Measurements from ENCODE around the gene SRGAP3.

SRGAP3 gene

DNA sequence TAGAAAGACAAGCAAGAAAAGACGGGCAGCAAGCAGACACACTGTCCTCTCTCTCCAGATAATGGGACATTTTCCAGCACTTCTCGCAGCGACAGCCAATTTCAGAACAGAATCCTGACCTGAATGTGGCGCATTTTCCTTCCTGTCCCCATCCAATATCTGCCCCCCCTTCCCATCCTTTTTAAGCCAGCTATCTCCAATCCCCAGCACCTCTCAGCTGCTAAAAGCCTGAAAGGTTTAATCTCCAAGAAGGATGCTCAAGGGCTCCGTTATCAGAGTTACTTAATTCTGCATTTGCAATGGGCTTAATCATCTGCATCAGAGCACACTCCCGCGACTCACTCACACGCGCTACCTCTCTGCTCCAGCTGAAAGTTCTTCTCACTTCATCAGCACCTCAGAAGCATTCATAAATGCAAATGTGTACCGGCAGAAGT is 50.5 kb downstream of the SRGAP3 start:
- DNase-seq: no peak

GRCh38 chr3:9198261-9198660 is 51.2 kb downstream of the SRGAP3 start:
- no peak for DNase-seq

DNA sequence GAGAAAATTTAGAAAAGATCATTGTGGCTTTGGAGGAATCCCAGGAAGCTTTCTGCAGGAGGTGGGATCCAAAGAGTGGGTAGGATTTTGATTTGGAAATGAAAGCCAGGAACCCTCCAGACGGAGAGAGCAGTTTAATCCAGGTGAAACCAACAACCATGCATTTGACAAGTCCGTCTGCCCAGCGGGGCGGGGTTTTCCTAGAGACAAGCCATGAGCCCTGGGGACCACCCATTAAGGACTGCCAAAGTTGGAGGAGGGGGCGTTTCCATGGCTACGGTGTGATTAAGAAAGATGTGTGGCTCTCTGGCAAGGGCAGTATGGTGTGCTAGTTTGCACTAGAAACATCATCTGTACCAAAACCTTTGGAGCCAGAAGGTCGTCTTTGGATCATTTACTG is 53.4 kb downstream of the SRGAP3 start:
- no peak for DNase-seq

DNA sequence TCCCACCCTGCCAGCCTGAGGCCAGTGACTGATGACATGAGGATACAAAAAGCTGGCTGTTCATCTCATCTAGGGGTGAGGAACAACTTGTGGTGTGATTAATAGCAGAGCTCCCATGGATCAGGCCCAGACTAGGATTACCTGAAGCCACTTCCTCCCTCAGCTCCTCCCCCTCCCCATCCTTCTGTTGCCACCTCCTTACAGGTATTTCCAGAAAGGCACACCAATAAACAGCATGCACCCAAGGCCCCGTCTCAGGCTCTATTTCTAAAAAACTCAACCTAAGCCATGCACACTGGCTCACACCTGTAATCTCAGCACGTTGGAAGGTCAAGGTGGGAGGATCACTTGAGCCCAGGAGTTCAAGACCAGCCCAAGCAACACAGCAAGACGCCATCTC is 54.1 kb downstream of the SRGAP3 start:
- DNase-seq: no peak

DNA sequence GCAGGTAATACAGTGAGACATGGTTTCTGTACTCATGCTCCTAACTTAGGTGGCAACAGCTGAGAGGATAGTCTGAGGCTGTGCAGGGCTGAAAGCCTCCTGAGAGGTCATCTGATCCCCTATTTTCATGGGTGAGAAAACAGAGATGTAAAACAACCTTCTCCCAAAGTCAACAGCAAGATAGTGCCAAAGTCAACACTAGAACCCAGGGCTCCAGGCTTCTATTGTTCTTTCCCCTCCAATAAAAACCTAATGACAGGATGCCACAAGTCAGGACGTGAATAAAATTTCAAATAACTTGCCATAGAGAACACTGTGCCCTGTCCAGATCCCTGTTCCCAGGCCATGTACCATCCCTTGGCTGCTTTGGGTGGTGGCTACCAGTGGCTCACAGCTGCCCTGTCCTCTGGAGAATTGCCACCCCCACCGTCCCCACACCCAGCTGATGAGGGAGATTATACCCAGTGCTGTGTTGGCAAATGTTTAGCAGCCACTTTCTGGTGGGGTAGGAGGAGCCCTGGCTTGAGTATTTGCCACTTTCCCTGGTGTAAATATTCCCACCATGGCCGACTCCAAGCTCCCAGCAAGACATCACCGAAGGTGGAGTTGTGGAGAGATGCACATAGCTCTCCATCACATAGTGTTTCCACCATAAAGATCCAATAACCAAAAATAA is 54.8 kb downstream of the SRGAP3 start:
- DNase-seq: no peak

DNA sequence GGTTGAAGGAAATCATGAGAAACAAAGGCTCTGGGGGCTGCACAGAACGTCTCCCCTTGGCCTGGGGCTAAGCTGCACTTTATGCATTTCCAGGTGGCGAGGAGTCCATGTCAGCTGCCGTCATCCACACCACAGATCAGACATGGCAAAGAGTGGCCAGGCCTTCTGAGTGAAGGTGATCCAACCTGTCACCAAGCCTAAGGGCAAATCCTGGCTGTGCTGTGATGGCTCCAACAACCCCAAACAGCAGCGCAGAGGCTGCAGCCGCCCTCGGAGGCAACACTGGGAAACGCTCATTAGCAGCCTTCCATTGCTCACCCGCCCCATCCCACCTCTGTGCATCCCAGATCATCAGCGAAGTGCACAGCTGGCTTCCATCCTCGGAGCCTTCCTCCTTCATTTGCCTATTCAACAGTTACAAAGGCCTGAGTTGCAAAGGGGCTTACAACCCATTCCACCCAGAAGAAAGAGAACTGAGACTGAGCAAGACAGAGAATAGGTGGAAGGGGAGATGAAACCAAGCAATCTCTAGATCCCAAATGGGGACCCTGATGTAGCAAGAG is 55.7 kb downstream of the SRGAP3 start:
- no peak for DNase-seq

- DNase-seq: no peak
Observed at GRCh38 chr3:9193211-9193610, 56.2 kb downstream of the SRGAP3 start.

DNA sequence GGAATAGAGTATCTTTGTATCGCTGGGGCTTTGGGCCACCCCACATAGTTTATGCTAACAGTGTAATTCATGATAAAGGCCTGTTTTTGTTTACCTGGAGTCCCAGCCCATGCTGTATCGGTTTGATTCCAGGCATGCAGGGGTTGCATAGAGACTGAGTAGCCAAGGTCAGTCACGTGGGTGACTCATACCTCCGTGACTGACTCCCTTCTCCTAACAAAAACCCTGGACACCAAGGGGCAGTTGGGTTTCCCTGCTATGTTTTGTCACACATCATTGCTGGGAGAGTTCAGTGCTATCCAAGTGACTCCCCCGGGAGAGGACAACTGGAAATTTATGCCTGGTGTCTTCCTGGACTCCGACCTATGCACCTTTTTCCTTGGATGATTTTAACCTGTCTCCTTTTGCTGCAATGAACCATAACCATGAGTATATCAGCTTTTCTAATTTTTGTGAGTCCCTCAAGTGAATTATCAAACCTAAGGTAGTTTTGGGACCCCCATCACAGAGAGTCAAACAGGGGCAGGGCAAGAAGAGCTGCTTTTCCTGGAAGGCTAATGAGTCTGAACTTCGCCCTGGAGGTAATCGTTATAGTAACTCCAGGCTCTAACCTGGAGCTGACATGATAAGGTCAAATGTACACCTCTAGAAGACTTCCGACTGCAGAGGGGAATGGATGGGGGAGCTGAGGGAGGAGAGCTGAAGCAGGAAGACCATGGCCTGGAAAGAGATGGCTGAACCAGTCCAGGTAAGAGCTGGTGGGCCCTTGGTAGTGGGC is 57.0 kb downstream of the SRGAP3 start:
- no peak for DNase-seq

- DNase-seq: no peak
Observed at GRCh38 chr3:9190276-9190675, 59.2 kb downstream of the SRGAP3 start.

DNA sequence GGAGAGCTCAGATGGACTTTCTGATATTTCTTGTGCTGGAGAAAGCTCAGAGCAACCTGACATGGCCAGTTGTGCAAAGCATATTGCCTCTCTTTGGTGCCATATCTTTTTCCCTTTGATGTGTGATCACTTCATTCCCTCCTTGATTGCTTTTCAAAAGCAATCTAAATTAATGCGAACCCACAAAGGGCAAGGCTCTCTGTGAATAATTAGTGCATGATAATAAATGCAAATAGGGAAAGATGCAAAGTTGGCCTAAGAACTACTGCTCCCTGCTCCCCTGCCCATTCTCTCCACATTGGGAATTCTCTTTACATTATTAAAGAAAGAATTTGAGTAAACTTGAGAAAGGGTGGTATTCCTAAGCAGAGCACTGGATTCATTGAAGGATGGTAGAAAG is 60.9 kb downstream of the SRGAP3 start:
- DNase-seq: no peak

DNA sequence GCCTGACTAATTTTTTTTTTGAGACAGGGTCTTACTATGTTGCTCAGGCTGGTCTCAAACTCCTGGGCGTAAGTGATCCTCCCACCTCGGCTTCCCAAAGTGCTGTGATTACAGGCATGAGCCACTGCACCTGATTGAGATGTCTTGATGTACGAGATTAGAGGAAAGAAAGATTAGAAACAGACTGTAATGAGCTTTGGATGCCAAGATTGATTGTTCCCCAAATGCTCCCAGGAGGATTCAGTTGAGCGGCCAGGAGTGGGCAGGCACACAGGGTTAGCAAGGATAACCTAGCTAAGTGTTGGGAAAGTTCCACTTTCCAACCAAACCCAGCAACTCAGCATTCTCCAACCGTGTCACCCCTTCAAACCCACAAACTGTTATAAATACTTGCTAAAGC is 63.7 kb downstream of the SRGAP3 start:
- no peak for DNase-seq

GRCh38 chr3:9185046-9185445 is 64.4 kb downstream of the SRGAP3 start:
- DNase-seq: no peak

DNA sequence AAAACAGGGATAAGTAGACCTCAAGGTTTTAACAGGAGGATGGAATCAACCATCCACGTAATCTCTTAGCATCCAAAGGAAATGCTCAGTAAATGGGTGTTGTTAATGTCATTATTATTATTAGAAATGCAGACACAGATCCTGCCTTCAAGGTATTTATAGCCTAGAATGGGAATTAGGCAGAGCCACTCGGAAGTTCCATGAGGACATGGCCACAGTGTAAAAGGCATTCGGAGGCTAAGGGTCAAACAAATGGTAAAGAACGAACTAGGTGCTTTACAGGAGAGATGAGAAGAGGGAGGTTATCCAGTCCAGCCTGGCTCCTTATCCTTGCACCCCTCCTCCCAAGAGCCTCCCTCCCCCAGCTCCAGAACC is 65.0 kb downstream of the SRGAP3 start:
- DNase-seq: no peak

DNA sequence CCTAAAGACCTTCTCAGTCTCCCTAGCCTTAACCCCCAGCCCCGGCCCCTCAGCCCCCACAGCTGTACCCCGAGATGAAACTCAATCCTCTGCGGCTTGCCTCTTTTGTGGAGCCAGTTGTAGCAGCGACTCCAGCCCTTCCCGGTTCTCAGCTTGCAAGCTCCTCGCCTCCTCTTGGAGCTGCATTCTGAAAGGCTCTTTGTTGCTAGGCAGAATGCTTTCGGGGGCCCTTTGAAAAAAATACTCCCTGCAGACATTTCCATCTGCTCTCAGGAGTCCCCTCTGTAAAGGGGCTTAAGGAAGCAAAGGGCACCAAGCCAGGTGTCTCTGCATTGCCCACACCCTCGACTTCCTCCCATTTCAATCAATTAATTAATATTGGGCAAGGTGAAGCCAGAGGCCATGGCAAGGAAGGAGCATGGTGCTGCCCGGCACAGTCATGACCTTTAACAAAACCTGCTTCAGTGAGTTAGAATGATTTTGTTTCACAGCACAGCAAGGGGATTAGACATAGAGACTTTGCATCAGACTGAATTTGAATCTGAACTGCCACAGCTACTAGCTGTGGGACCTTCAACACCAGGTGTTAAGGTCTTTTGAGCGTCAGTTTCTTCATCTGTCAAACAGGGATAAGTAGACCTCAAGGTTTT is 65.5 kb downstream of the SRGAP3 start:
- DNase-seq: no peak

GRCh38 chr3:9183011-9183410 is 66.4 kb downstream of the SRGAP3 start:
- DNase-seq: no peak

DNA sequence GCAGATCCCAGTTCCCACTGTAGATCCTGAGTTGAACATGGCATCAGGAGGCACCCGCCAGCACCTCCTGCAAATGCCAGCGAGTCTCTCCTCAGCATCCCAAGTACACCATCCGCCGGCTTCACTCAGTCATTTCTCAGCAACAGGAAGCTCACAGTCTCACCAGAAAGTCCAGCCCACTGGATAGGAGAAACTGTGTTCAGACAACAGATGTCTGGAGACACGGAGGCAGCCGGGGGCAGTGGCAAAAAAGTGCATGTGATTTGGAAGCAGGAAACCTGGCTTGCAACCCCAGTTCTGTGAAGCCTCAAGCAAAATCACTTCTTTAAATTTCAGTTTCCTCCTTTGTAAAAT is 68.7 kb downstream of the SRGAP3 start:
- DNase-seq: peak; percentile 69

DNA sequence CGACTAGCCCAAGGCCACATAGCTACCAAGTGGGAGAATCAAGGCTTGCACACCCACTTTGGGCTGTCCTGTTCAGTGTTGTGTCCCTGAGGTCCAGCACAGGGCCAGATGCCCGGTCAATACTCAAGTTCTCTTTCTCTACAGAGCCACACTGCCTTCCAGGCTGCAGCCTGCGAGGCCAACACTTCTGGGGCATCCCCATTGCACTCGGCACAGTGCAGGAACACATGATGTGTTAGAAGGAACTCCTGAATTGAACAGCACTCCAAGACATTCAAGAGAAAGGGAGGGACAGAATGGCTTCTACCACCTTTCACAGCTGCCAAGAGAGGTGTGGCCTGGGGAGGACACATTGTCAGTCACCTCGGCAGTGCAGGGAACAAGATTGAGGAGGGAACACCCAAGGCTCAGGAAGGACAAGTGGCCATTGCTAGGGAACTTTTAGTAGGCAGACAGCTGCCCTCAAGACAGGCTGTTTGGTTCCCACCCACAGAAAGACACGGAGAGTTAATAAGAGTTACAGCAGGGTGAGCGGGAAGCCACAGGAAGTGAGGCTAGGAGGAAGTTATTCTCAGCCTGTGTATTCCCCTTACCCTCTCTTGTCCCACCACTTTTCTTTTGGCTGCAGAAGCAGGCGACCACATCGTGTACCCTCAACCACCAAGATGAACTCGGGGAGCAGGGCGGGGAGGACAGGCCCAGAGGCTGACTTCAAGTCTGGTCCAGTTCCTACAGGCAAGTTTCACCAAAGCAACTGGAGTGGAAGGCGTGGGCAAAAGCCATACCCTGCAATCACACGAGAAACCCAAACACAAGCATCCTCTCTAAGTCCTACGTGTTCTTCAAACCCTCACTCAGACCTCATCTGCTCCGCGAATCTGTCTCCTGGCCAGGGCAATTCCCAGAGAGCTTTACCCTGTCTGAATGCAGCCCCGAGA is 69.4 kb downstream of the SRGAP3 start:
- peak; percentile 71 for DNase-seq

- DNase-seq: peak; percentile 41
Observed at GRCh38 chr3:9178697-9179096, 70.7 kb downstream of the SRGAP3 start.

- no peak for DNase-seq
Observed at GRCh38 chr3:9175421-9175820, 74.0 kb downstream of the SRGAP3 start.

DNA sequence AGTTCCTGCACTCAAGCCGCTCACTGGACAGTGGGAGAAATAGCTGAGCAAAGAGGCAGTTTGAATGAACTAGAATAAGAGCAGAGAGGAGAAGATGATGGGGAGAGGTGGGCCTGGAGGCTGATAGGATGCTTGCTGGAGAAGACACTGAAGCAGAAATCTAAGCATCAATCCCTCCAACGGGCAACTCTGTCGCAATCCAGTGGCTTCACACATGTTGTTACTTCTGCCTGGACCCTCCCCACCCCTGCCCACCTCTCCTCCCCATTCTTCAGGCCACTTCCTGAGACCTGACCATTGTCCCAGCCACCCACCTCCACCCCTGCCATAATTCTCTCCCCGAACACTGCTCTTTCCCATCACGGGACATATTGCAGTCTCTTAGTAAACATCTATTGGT is 76.0 kb downstream of the SRGAP3 start:
- no peak for DNase-seq

DNA sequence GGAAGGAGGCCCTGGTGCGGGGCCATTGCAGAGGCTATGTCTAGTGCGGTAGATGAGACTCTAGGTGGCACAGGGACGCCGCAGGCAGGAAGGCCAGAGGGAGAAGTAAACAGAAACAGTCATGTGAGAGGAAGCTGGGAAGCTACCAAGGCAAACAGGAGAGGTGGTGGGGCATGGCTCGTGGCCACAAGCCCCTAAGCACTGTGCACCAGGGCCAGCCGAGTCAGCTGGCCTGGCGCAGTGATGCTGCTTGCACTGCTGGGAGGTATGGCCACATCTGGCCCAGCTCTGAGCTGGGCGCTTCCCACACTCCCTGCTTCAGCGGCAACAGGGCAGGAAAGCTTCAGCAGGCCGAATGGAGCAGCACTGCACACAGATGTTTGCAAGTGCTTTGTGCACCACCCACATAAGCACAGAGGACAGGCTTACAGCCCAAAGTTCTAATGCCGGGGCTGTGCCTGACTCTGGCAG is 76.6 kb downstream of the SRGAP3 start:
- peak; percentile 60 for DNase-seq

DNA sequence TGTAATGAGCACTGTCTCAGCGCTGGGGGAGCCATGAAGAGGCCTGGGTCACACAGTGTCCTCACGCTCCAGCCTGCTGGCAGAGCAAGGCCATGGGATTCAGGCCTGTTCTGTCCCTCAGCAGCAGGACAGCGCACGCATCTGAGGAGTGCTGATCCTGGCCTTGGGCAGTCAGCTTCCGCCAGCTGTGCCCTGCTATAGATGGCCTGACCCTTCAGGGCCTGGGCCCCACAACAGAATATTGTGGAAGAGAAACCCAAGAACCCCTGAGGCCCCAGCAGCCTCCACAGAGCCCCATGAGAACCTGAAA is 78.6 kb downstream of the SRGAP3 start:
- no peak for DNase-seq
